Measurements from ENCODE around the gene DDAH2. TPM values are rescaled to one million over a fixed set of nuclear protein-coding genes. Genes with fewer than 3 reads are reported as not detected.
A peak's percentile ranks its signal among the peaks of the same experiment; 100 is the strongest.

Gene DDAH2
- total RNA-seq, 1 donor from 2014 or later = 233 TPM

DNA sequence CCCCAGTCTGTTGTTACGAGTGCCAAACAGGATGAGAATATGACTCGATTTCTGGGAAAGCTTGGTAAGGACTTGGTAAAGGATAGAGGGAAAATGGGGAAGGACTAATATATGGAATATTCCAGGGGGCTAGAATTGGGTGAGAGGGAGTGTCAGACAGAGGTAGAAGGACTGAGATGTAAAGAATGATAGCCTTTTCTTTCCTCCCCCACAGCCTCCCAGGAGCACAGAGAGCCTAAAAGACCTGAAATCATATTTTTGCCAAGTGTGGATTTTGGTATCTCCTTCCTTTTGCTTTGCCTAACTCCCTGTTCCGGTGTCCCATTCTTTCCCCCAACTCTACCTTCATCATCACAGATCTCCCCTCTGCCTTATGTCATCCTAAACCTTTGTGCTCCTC, 13.8 kb upstream of the DDAH2 start:
- TF ChIP-seq, protein P1, sequence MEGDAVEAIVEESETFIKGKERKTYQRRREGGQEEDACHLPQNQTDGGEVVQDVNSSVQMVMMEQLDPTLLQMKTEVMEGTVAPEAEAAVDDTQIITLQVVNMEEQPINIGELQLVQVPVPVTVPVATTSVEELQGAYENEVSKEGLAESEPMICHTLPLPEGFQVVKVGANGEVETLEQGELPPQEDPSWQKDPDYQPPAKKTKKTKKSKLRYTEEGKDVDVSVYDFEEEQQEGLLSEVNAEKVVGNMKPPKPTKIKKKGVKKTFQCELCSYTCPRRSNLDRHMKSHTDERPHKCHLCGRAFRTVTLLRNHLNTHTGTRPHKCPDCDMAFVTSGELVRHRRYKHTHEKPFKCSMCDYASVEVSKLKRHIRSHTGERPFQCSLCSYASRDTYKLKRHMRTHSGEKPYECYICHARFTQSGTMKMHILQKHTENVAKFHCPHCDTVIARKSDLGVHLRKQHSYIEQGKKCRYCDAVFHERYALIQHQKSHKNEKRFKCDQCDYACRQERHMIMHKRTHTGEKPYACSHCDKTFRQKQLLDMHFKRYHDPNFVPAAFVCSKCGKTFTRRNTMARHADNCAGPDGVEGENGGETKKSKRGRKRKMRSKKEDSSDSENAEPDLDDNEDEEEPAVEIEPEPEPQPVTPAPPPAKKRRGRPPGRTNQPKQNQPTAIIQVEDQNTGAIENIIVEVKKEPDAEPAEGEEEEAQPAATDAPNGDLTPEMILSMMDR (IDR thresholded peaks at IDR 0.05; ENCODE audit: unreplicated experiment) = no peak

GRCh38 chr6:31741815-31742214, 12.7 kb upstream of the DDAH2 start:
- H3K4me3 Mint-ChIP-seq (ENCODE audit: low read depth) = peak overlapping the region; percentile 26
- TF ChIP-seq, protein P1 (IDR thresholded peaks at IDR 0.05; ENCODE audit: unreplicated experiment) = no peak
- peaks cover 29% of the 10 kb centered on the region for H3K4me1 Mint-ChIP-seq (ENCODE audit: low read depth)
- H3K36me3 Mint-ChIP-seq (ENCODE audit: insufficient read depth) = peaks cover 2% of the 10 kb centered on the region
- H3K9me3 Mint-ChIP-seq (ENCODE audit: low read depth) = no peaks in the 10 kb centered on the region
- no peak overlapping the region for H3K27ac Mint-ChIP-seq
- DNase-seq (ENCODE audit: low spot score, unreplicated experiment) = no peak
- H3K27me3 Mint-ChIP-seq = no peaks in the 10 kb centered on the region

More for the DNA sequence above, 13.8 kb upstream of the DDAH2 start:
- Mint-ChIP-seq H3K36me3 (ENCODE audit: insufficient read depth) (peaks cover 4% of the 10 kb centered on the region), H3K9me3 (ENCODE audit: low read depth) (no peaks in the 10 kb centered on the region), H3K27me3 (no peaks in the 10 kb centered on the region), H3K4me1 (ENCODE audit: low read depth) (peaks cover 18% of the 10 kb centered on the region), H3K4me3 (ENCODE audit: low read depth) (no peak overlapping the region), H3K27ac (no peak overlapping the region)
- no peak for DNase-seq (ENCODE audit: low spot score, unreplicated experiment)

- H3K4me1 Mint-ChIP-seq (ENCODE audit: low read depth) = peaks cover 37% of the 10 kb centered on the region
- H3K27ac Mint-ChIP-seq = peak overlapping the region; percentile 98
- no peak for DNase-seq (ENCODE audit: low spot score, unreplicated experiment)
- TF ChIP-seq, protein P1 (IDR thresholded peaks at IDR 0.05; ENCODE audit: unreplicated experiment) = no peak
- H3K4me3 Mint-ChIP-seq (ENCODE audit: low read depth) = peak overlapping the region; percentile 83
- H3K9me3 Mint-ChIP-seq (ENCODE audit: low read depth) = no peaks in the 10 kb centered on the region
- no peaks in the 10 kb centered on the region for H3K27me3 Mint-ChIP-seq
- peaks cover 2% of the 10 kb centered on the region for H3K36me3 Mint-ChIP-seq (ENCODE audit: insufficient read depth)
Measured at GRCh38 chr6:31740397-31741223, 11.5 kb upstream of the DDAH2 start.

DNA sequence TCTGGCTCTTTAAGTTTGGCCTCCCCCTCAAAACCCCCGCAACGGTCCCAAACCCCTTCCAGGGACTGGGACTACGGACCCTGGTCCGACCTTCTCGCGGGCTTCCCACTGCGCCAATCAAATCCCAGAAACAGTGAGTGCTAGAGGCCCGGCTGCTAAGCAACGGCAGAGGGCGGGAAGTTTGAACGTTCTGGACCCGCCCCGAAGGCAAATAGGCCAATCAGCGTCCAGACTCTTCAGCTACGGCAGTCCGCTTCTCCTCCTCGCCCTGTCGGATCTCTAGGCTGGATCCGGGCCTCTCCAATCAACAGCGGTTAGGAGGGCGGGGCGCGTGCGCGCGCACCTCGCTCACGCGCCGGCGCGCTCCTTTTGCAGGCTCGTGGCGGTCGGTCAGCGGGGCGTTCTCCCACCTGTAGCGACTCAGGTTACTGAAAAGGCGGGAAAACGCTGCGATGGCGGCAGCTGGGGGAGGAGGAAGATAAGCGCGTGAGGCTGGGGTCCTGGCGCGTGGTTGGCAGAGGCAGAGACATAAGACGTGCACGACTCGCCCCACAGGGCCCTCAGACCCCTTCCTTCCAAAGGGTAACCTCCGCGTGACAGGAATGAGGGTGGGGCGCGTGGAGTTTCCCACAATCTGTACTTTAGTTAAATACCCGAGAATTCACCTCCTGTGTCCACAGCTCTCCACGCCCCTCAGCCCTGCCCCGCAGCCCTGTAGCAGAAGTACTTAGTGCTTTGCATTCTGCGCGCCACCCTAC, 10.7 kb upstream of the DDAH2 start, which contains the start of gene MSH5:
MSH5 (plus strand) TSS at position 367 of the 758 bp plus-strand sequence. CDS start 462 bp downstream, outside the sequence.
- peaks cover 39% of the 10 kb centered on the region for H3K4me1 Mint-ChIP-seq (ENCODE audit: low read depth)
- peaks cover 2% of the 10 kb centered on the region for H3K36me3 Mint-ChIP-seq (ENCODE audit: insufficient read depth)

More for the DNA sequence above, 10.7 kb upstream of the DDAH2 start, which contains the start of gene MSH5:
- peak; percentile 94 for DNase-seq (ENCODE audit: low spot score, unreplicated experiment)
- H3K9me3 Mint-ChIP-seq (ENCODE audit: low read depth) = no peaks in the 10 kb centered on the region
- H3K27me3 Mint-ChIP-seq = no peaks in the 10 kb centered on the region
- peak within 1 kb of the TSS; percentile 98 for H3K27ac Mint-ChIP-seq
- TF ChIP-seq, protein P1 (IDR thresholded peaks at IDR 0.05; ENCODE audit: unreplicated experiment) = no peak
- peak within 1 kb of the TSS; percentile 99 for H3K4me3 Mint-ChIP-seq (ENCODE audit: low read depth)

All from progenitor cell of endocrine pancreas (in vitro differentiated cells).